SK-N-SH treated with all-trans-retinoic acid at 6 μM for 48 hours (cell line): ENCODE data around the gene DPYD.

Source experiments
- ATAC-seq: fragments of 200-7000 bp; cut with Tn5 transposase; 3 replicates; pipeline ENCODE4 v1.9.1; 2020; ENCODE audit warnings: mild to moderate bottlenecking, moderate library complexity
- ARNTL ChIP-seq: fragments of 450-650 bp; formaldehyde crosslinking; IDR thresholded peaks from 2 replicates; pipeline ENCODE4 v1.5.0; 2020; ENCODE audit warnings: low read depth, mild to moderate bottlenecking, moderate library complexity, borderline replicate concordance
- BACH2 ChIP-seq: fragments of 250-450 bp; sonication (Bioruptor Pico); IDR thresholded peaks from 2 replicates; pipeline ENCODE4 v1.9.0; 2021; ENCODE audit warnings: mild to moderate bottlenecking, borderline replicate concordance
- CSDC2 ChIP-seq: fragments of 250-450 bp; sonication (Bioruptor Pico); IDR thresholded peaks from 2 replicates; pipeline ENCODE4 v1.5.0; 2020; ENCODE audit warnings: mild to moderate bottlenecking, moderate library complexity
- CSRNP3 ChIP-seq: fragments of 250-450 bp; sonication (Bioruptor Pico); IDR thresholded peaks from 2 replicates; pipeline ENCODE4 v1.5.1; 2021; ENCODE audit warnings: mild to moderate bottlenecking, moderate library complexity
- ESRRG ChIP-seq: fragments of 250-450 bp; sonication (Bioruptor Pico); IDR thresholded peaks from 2 replicates; pipeline ENCODE4 v1.6.1; 2021; ENCODE audit warnings: mild to moderate bottlenecking
- GLIS3 ChIP-seq: fragments of 250-450 bp; sonication (Bioruptor Pico); IDR thresholded peaks from 2 replicates; pipeline ENCODE4 v1.5.0; 2020; ENCODE audit warnings: mild to moderate bottlenecking, moderate library complexity
- ISL1 ChIP-seq: fragments of 250-450 bp; sonication (Bioruptor Pico); IDR thresholded peaks from 2 replicates; pipeline ENCODE4 v2.1.2; 2022; ENCODE audit warnings: mild to moderate bottlenecking, moderate library complexity
- OSR1 ChIP-seq: fragments of 250-450 bp; sonication (Bioruptor Pico); IDR thresholded peaks from 2 replicates; pipeline ENCODE4 v1.8.0; 2022; ENCODE audit warnings: moderate library complexity, mild to moderate bottlenecking, inconsistent platforms
- POU6F1 ChIP-seq: fragments of 250-450 bp; sonication (Bioruptor Pico); IDR thresholded peaks from 2 replicates; pipeline ENCODE4 v1.8.0; 2021; ENCODE audit warnings: low read depth, mild to moderate bottlenecking, moderate library complexity, borderline replicate concordance
- PPARA ChIP-seq: fragments of 250-450 bp; sonication (Bioruptor Pico); IDR thresholded peaks from 2 replicates; pipeline ENCODE4 v1.5.0; 2020; ENCODE audit warnings: mild to moderate bottlenecking, borderline replicate concordance
- RARB ChIP-seq: fragments of 250-450 bp; sonication (Bioruptor Pico); IDR thresholded peaks from 2 replicates; pipeline ENCODE4 v1.8.0; 2021; ENCODE audit warnings: mild to moderate bottlenecking, moderate library complexity
- SNAI2 ChIP-seq: fragments of 250-450 bp; sonication (Bioruptor Pico); IDR thresholded peaks from 2 replicates; pipeline ENCODE4 v1.5.0; 2020; ENCODE audit warnings: mild to moderate bottlenecking, moderate library complexity
- TCF4 ChIP-seq: fragments of 250-450 bp; sonication (Bioruptor Pico); IDR thresholded peaks from 2 replicates; pipeline ENCODE4 v1.8.0; 2021; ENCODE audit warnings: mild to moderate bottlenecking, moderate library complexity, borderline replicate concordance
- TOX ChIP-seq: fragments of 250-450 bp; sonication (Bioruptor Pico); IDR thresholded peaks from 2 replicates; pipeline ENCODE4 v1.8.0; 2021; ENCODE audit warnings: mild to moderate bottlenecking, moderate library complexity, borderline replicate concordance
- TSHZ2 ChIP-seq: fragments of 250-450 bp; sonication (Bioruptor Pico); IDR thresholded peaks from 2 replicates; pipeline ENCODE4 v1.5.0; 2020; ENCODE audit warnings: mild to moderate bottlenecking, moderate library complexity
- ZC3H10 ChIP-seq: fragments of 250-450 bp; sonication (Bioruptor Pico); IDR thresholded peaks from 2 replicates; pipeline ENCODE4 v1.5.1; 2021; ENCODE audit warnings: mild to moderate bottlenecking, moderate library complexity
- ZFP3 ChIP-seq: fragments of 250-450 bp; sonication (Bioruptor Pico); IDR thresholded peaks from 2 replicates; pipeline ENCODE4 v1.5.0; 2020; ENCODE audit warnings: mild to moderate bottlenecking, moderate library complexity
- ZFP30 ChIP-seq: fragments of 450-650 bp; formaldehyde crosslinking; IDR thresholded peaks from 2 replicates; pipeline ENCODE4 v1.5.0; 2022; ENCODE audit warnings: mild to moderate bottlenecking, moderate library complexity
- ZNF565 ChIP-seq: fragments of 450-650 bp; formaldehyde crosslinking; conservative IDR thresholded peaks from 2 replicates; pipeline ENCODE4 v1.5.0; 2020; ENCODE audit warnings: low read depth, mild to moderate bottlenecking, moderate library complexity
- ZNF70 ChIP-seq: fragments of 450-650 bp; formaldehyde crosslinking; IDR thresholded peaks from 2 replicates; pipeline ENCODE4 v1.5.0; 2020; ENCODE audit warnings: mild to moderate bottlenecking, moderate library complexity
- TF ChIP-seq, protein P1 (sequence below): fragments of 250-450 bp; sonication (Bioruptor Pico); IDR thresholded peaks from 2 replicates; pipeline ENCODE4 v1.5.1; 2020; ENCODE audit warnings: low read depth, mild to moderate bottlenecking, moderate library complexity
- TF ChIP-seq, protein P2 (sequence below): fragments of 250-450 bp; sonication (Bioruptor Pico); IDR thresholded peaks from 2 replicates; pipeline ENCODE4 v1.8.0; 2020; ENCODE audit warnings: mild to moderate bottlenecking, moderate library complexity, borderline replicate concordance

The DPYD gene

GRCh38 chr1:97803026-97803425, 117.8 kb downstream of the DPYD start:
- no peak for ATAC-seq
- TF ChIP-seq TOX (CRISPR knock-in tag) (no peak), RARB (CRISPR knock-in tag) (no peak), ZC3H10 (CRISPR knock-in tag) (no peak), CSRNP3 (no peak)

DNA sequence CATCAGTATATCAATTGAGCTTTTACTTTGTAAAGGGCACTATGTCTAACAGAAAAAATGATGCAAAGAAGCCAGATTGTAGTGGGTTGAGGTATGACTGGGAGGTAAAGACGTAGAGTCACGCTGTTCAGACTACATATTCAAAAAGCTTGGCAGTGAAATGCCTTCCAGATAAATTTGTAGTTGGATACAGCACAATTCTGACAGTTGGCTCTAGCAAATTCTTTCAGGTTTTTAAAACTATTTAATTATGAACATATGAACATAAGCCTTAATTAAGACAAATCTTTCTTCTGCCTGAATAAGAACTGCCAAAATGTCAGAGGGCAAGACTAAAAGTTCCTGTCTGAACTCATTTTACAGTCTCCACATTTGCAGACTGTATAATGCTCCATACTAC, 118.8 kb downstream of the DPYD start:
- no peak; the same call in 2 of the 3 replicates for ATAC-seq
- TF ChIP-seq CSDC2 (no peak), TCF4 (CRISPR knock-in tag) (no peak), CSRNP3 (no peak), OSR1 (no peak), SNAI2 (CRISPR knock-in tag) (no peak), PPARA (CRISPR knock-in tag) (no peak), ZFP30 (no peak), ZFP3 (CRISPR knock-in tag) (no peak), GLIS3 (CRISPR knock-in tag) (no peak), BACH2 (CRISPR knock-in tag) (no peak), ZNF70 (CRISPR knock-in tag) (no peak), ZNF565 (CRISPR knock-in tag) (no peak), ISL1 (CRISPR knock-in tag) (no peak), ESRRG (CRISPR knock-in tag) (no peak), TOX (CRISPR knock-in tag) (no peak), ARNTL (no peak), POU6F1 (CRISPR knock-in tag) (no peak), TSHZ2 (CRISPR knock-in tag) (no peak)
- TF ChIP-seq, protein P1, sequence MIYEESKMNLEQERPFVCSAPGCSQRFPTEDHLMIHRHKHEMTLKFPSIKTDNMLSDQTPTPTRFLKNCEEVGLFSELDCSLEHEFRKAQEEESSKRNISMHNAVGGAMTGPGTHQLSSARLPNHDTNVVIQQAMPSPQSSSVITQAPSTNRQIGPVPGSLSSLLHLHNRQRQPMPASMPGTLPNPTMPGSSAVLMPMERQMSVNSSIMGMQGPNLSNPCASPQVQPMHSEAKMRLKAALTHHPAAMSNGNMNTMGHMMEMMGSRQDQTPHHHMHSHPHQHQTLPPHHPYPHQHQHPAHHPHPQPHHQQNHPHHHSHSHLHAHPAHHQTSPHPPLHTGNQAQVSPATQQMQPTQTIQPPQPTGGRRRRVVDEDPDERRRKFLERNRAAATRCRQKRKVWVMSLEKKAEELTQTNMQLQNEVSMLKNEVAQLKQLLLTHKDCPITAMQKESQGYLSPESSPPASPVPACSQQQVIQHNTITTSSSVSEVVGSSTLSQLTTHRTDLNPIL (CRISPR knock-in tag) = no peak
- TF ChIP-seq, protein P2, sequence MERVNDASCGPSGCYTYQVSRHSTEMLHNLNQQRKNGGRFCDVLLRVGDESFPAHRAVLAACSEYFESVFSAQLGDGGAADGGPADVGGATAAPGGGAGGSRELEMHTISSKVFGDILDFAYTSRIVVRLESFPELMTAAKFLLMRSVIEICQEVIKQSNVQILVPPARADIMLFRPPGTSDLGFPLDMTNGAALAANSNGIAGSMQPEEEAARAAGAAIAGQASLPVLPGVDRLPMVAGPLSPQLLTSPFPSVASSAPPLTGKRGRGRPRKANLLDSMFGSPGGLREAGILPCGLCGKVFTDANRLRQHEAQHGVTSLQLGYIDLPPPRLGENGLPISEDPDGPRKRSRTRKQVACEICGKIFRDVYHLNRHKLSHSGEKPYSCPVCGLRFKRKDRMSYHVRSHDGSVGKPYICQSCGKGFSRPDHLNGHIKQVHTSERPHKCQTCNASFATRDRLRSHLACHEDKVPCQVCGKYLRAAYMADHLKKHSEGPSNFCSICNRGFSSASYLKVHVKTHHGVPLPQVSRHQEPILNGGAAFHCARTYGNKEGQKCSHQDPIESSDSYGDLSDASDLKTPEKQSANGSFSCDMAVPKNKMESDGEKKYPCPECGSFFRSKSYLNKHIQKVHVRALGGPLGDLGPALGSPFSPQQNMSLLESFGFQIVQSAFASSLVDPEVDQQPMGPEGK (CRISPR knock-in tag) = no peak
